ENCODE measurements around the gene IPO11. TPM values are rescaled to one million over a fixed set of nuclear protein-coding genes. Genes with fewer than 3 reads are reported as not detected.

Gene IPO11
- total RNA-seq, 1 donor from 2014 or later = 54.2 TPM

GRCh38 chr5:62461561-62461960 is 49.0 kb downstream of the IPO11 start:
- Mint-ChIP-seq H3K27me3 (ENCODE audit: insufficient read depth) (no peaks in the 10 kb centered on the region), H3K4me3 (no peak overlapping the region), H3K9me3 (no peaks in the 10 kb centered on the region), H3K36me3 (ENCODE audit: low read depth) (peaks cover 1% of the 10 kb centered on the region), H3K27ac (no peak overlapping the region), H3K4me1 (ENCODE audit: low read depth) (no peaks in the 10 kb centered on the region)
- DNase-seq (ENCODE audit: low spot score) = no peak
- intact Hi-C loops (cut with micrococcal nuclease) = no loop called here

- no peaks in the 10 kb centered on the region for H3K9me3 Mint-ChIP-seq
- H3K4me3 Mint-ChIP-seq = no peak overlapping the region
- DNase-seq (ENCODE audit: low spot score) = no peak
- H3K27ac Mint-ChIP-seq = no peak overlapping the region
- H3K4me1 Mint-ChIP-seq (ENCODE audit: low read depth) = no peaks in the 10 kb centered on the region
- H3K27me3 Mint-ChIP-seq (ENCODE audit: insufficient read depth) = no peaks in the 10 kb centered on the region
- peaks cover 11% of the 10 kb centered on the region for H3K36me3 Mint-ChIP-seq (ENCODE audit: low read depth)
- intact Hi-C loops (cut with micrococcal nuclease) = no loop called here
These were observed 53.7 kb downstream of the IPO11 start for GRCh38 chr5:62465985-62466925.

- H3K4me1 Mint-ChIP-seq (ENCODE audit: low read depth) = peaks cover 5% of the 10 kb centered on the region
- no peak overlapping the region for H3K27ac Mint-ChIP-seq
- peaks cover 10% of the 10 kb centered on the region for H3K36me3 Mint-ChIP-seq (ENCODE audit: low read depth)
- no peaks in the 10 kb centered on the region for H3K27me3 Mint-ChIP-seq (ENCODE audit: insufficient read depth)
- no peak overlapping the region for H3K4me3 Mint-ChIP-seq
- DNase-seq (ENCODE audit: low spot score) = no peak
- intact Hi-C loops (cut with micrococcal nuclease) = no loop called here
- H3K9me3 Mint-ChIP-seq = no peaks in the 10 kb centered on the region
These were observed 60.6 kb downstream of the IPO11 start for GRCh38 chr5:62473209-62473608.

GRCh38 chr5:62475072-62475471 is 62.5 kb downstream of the IPO11 start:
- H3K4me1 Mint-ChIP-seq (ENCODE audit: low read depth) = peaks cover 5% of the 10 kb centered on the region
- DNase-seq (ENCODE audit: low spot score) = no peak
- H3K9me3 Mint-ChIP-seq = no peaks in the 10 kb centered on the region
- peaks cover 17% of the 10 kb centered on the region for H3K36me3 Mint-ChIP-seq (ENCODE audit: low read depth)
- H3K4me3 Mint-ChIP-seq = no peak overlapping the region
- intact Hi-C loops (cut with micrococcal nuclease) = no loop called here
- no peaks in the 10 kb centered on the region for H3K27me3 Mint-ChIP-seq (ENCODE audit: insufficient read depth)
- no peak overlapping the region for H3K27ac Mint-ChIP-seq

GRCh38 chr5:62477801-62478200 is 65.2 kb downstream of the IPO11 start:
- H3K4me1 Mint-ChIP-seq (ENCODE audit: low read depth) = peaks cover 5% of the 10 kb centered on the region
- no peaks in the 10 kb centered on the region for H3K9me3 Mint-ChIP-seq
- peaks cover 26% of the 10 kb centered on the region for H3K36me3 Mint-ChIP-seq (ENCODE audit: low read depth)
- intact Hi-C loops (cut with micrococcal nuclease) = no loop called here
- no peak overlapping the region for H3K27ac Mint-ChIP-seq
- H3K27me3 Mint-ChIP-seq (ENCODE audit: insufficient read depth) = no peaks in the 10 kb centered on the region
- H3K4me3 Mint-ChIP-seq = no peak overlapping the region
- DNase-seq (ENCODE audit: low spot score) = no peak

GRCh38 chr5:62483556-62483955 is 71.0 kb downstream of the IPO11 start:
- Mint-ChIP-seq H3K4me1 (ENCODE audit: low read depth) (no peaks in the 10 kb centered on the region), H3K4me3 (no peak overlapping the region), H3K27ac (no peak overlapping the region), H3K36me3 (ENCODE audit: low read depth) (peaks cover 24% of the 10 kb centered on the region), H3K9me3 (no peaks in the 10 kb centered on the region), H3K27me3 (ENCODE audit: insufficient read depth) (no peaks in the 10 kb centered on the region)
- no peak for DNase-seq (ENCODE audit: low spot score)
- intact Hi-C loops (cut with micrococcal nuclease) = no loop called here

- H3K27me3 Mint-ChIP-seq (ENCODE audit: insufficient read depth) = no peaks in the 10 kb centered on the region
- H3K27ac Mint-ChIP-seq = no peak overlapping the region
- peaks cover 9% of the 10 kb centered on the region for H3K36me3 Mint-ChIP-seq (ENCODE audit: low read depth)
- intact Hi-C loops (cut with micrococcal nuclease) = no loop called here
- no peak for DNase-seq (ENCODE audit: low spot score)
- no peak overlapping the region for H3K4me3 Mint-ChIP-seq
- H3K9me3 Mint-ChIP-seq = no peaks in the 10 kb centered on the region
- no peaks in the 10 kb centered on the region for H3K4me1 Mint-ChIP-seq (ENCODE audit: low read depth)
These were observed 74.1 kb downstream of the IPO11 start for GRCh38 chr5:62486672-62487071.

GRCh38 chr5:62488531-62488930 is 76.0 kb downstream of the IPO11 start:
- Mint-ChIP-seq H3K36me3 (ENCODE audit: low read depth) (peaks cover 14% of the 10 kb centered on the region), H3K9me3 (no peaks in the 10 kb centered on the region), H3K27ac (no peak overlapping the region), H3K4me3 (no peak overlapping the region), H3K4me1 (ENCODE audit: low read depth) (no peaks in the 10 kb centered on the region), H3K27me3 (ENCODE audit: insufficient read depth) (no peaks in the 10 kb centered on the region)
- DNase-seq (ENCODE audit: low spot score) = no peak
- intact Hi-C loops (cut with micrococcal nuclease) = no loop called here

GRCh38 chr5:62489471-62489870 is 76.9 kb downstream of the IPO11 start:
- intact Hi-C loops (cut with micrococcal nuclease) = no loop called here
- H3K4me1 Mint-ChIP-seq (ENCODE audit: low read depth) = no peaks in the 10 kb centered on the region
- no peak overlapping the region for H3K27ac Mint-ChIP-seq
- H3K36me3 Mint-ChIP-seq (ENCODE audit: low read depth) = peaks cover 14% of the 10 kb centered on the region
- no peak overlapping the region for H3K4me3 Mint-ChIP-seq
- no peaks in the 10 kb centered on the region for H3K9me3 Mint-ChIP-seq
- H3K27me3 Mint-ChIP-seq (ENCODE audit: insufficient read depth) = no peaks in the 10 kb centered on the region
- DNase-seq (ENCODE audit: low spot score) = no peak

GRCh38 chr5:62494772-62495171 is 82.2 kb downstream of the IPO11 start:
- Mint-ChIP-seq H3K36me3 (ENCODE audit: low read depth) (peaks cover 11% of the 10 kb centered on the region), H3K4me3 (no peak overlapping the region), H3K9me3 (no peaks in the 10 kb centered on the region), H3K27ac (no peak overlapping the region), H3K4me1 (ENCODE audit: low read depth) (no peaks in the 10 kb centered on the region), H3K27me3 (ENCODE audit: insufficient read depth) (no peaks in the 10 kb centered on the region)
- DNase-seq (ENCODE audit: low spot score) = no peak
- intact Hi-C loops (cut with micrococcal nuclease) = no loop called here

GRCh38 chr5:62496876-62497275 is 84.3 kb downstream of the IPO11 start:
- no peaks in the 10 kb centered on the region for H3K4me1 Mint-ChIP-seq (ENCODE audit: low read depth)

GRCh38 chr5:62498961-62499360 is 86.4 kb downstream of the IPO11 start:
- peaks cover 3% of the 10 kb centered on the region for H3K36me3 Mint-ChIP-seq (ENCODE audit: low read depth)
- no peak overlapping the region for H3K27ac Mint-ChIP-seq
- H3K4me3 Mint-ChIP-seq = no peak overlapping the region
- H3K4me1 Mint-ChIP-seq (ENCODE audit: low read depth) = no peaks in the 10 kb centered on the region
- no peaks in the 10 kb centered on the region for H3K27me3 Mint-ChIP-seq (ENCODE audit: insufficient read depth)
- no peak for DNase-seq (ENCODE audit: low spot score)
- H3K9me3 Mint-ChIP-seq = no peaks in the 10 kb centered on the region
- intact Hi-C loops (cut with micrococcal nuclease) = no loop called here

More at GRCh38 chr5:62496876-62497275, 84.3 kb downstream of the IPO11 start:
- Mint-ChIP-seq H3K36me3 (ENCODE audit: low read depth) (peaks cover 8% of the 10 kb centered on the region), H3K27me3 (ENCODE audit: insufficient read depth) (no peaks in the 10 kb centered on the region), H3K9me3 (no peaks in the 10 kb centered on the region), H3K27ac (no peak overlapping the region), H3K4me3 (no peak overlapping the region)
- no peak for DNase-seq (ENCODE audit: low spot score)
- intact Hi-C loops (cut with micrococcal nuclease) = no loop called here

- intact Hi-C loops (cut with micrococcal nuclease) = no loop called here
These were observed 87.2 kb downstream of the IPO11 start for GRCh38 chr5:62499756-62500155.

More at GRCh38 chr5:62499756-62500155, 87.2 kb downstream of the IPO11 start:
- no peak for DNase-seq (ENCODE audit: low spot score)
- Mint-ChIP-seq H3K9me3 (no peaks in the 10 kb centered on the region), H3K4me3 (no peak overlapping the region), H3K36me3 (ENCODE audit: low read depth) (peaks cover 1% of the 10 kb centered on the region), H3K4me1 (ENCODE audit: low read depth) (no peaks in the 10 kb centered on the region), H3K27ac (no peak overlapping the region), H3K27me3 (ENCODE audit: insufficient read depth) (no peaks in the 10 kb centered on the region)

Data from activated T-helper 1 cell treated with anti-CD3 and anti-CD28 coated beads, Interleukin-12 subunit alpha, Interleukin-12 subunit beta, Interleukin-2, Interleukin-4 antibody, amounts not matched to agents 30 ng/mL and 10 ng/mL and 1 ng/mL, durations not matched to agents 14 hours and 24 hours and 36 hours (primary cell).